VCaP (cell line): ENCODE measurements around the gene HJURP.

Experiments
- H3K27ac ChIP-seq: fragments of 450-650 bp; 2 replicates; pipeline ENCODE4 v1.5.1; 2017
- TF ChIP-seq, protein P1 (sequence below): fragments of 450-650 bp; conservative IDR thresholded peaks from 2 replicates; pipeline ENCODE4 v1.5.1; 2017; ENCODE audit warnings: mild to moderate bottlenecking, moderate library complexity

HJURP gene

DNA sequence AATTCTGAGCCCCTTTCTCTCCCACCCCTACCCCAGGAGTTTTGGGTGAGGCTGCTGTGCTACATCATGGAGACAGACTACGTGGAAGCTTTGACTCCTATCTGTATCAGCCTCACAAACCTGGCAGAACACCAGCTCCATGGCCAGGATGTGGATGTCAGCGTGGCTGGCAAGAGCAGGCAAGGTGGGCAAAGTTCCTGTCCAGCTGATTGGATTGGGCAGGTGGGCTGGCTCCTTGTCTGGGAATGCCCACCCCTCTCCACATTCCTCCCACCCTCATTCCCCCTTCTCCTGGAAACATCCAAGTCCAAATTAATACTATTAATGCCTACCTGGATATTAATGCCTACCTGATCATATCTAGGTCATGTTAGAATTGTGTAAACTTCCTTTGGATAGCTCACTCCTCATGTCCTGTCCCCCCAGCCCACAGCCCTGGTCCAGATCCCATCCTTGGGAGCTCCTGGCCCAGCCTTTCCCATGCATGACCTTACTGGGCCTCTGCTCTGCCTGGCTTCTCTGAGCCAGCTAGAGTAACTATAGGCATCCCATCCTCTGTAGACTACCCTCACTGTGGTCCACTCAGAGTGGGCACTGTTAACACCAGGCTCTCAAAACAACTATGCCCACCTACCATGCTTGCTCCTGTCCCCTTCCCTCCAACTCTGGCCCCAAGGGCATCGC, 52.1 kb downstream of the HJURP start:
- TF ChIP-seq, protein P1, sequence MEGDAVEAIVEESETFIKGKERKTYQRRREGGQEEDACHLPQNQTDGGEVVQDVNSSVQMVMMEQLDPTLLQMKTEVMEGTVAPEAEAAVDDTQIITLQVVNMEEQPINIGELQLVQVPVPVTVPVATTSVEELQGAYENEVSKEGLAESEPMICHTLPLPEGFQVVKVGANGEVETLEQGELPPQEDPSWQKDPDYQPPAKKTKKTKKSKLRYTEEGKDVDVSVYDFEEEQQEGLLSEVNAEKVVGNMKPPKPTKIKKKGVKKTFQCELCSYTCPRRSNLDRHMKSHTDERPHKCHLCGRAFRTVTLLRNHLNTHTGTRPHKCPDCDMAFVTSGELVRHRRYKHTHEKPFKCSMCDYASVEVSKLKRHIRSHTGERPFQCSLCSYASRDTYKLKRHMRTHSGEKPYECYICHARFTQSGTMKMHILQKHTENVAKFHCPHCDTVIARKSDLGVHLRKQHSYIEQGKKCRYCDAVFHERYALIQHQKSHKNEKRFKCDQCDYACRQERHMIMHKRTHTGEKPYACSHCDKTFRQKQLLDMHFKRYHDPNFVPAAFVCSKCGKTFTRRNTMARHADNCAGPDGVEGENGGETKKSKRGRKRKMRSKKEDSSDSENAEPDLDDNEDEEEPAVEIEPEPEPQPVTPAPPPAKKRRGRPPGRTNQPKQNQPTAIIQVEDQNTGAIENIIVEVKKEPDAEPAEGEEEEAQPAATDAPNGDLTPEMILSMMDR = no peak

GRCh38 chr2:233801357-233802131, 52.8 kb downstream of the HJURP start:
- H3K27ac ChIP-seq = no peak overlapping the region
- TF ChIP-seq, protein P1 = no peak

More for the DNA sequence above, 52.1 kb downstream of the HJURP start:
- no peak overlapping the region for H3K27ac ChIP-seq

DNA sequence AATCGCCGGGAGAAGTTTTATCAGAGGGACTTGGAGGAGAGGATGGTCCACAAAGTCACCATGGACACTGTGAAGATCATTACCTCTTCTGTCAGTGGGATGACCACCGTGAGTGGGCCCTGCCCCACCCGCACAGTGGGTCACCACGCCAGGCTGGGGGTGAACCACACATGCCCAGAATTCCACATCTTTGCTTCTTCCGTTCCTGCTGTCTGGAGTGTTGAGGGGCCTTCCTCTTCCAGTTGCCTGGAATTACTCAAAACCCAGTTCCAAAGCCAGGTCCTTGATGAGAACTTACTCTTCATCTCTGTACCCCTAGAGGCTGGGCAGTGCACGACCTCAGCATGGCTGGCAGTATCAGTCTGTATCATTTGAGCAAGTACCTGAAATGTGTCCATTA, 54.1 kb downstream of the HJURP start:
- H3K27ac ChIP-seq = no peak overlapping the region
- TF ChIP-seq, protein P1 = no peak

- H3K27ac ChIP-seq = no peak overlapping the region
Observed at GRCh38 chr2:233799716-233800115, 54.6 kb downstream of the HJURP start.

GRCh38 chr2:233799087-233799665, 55.2 kb downstream of the HJURP start:
- TF ChIP-seq, protein P1 = no peak
- H3K27ac ChIP-seq = no peak overlapping the region

More at GRCh38 chr2:233799716-233800115, 54.6 kb downstream of the HJURP start:
- TF ChIP-seq, protein P1 = no peak

DNA sequence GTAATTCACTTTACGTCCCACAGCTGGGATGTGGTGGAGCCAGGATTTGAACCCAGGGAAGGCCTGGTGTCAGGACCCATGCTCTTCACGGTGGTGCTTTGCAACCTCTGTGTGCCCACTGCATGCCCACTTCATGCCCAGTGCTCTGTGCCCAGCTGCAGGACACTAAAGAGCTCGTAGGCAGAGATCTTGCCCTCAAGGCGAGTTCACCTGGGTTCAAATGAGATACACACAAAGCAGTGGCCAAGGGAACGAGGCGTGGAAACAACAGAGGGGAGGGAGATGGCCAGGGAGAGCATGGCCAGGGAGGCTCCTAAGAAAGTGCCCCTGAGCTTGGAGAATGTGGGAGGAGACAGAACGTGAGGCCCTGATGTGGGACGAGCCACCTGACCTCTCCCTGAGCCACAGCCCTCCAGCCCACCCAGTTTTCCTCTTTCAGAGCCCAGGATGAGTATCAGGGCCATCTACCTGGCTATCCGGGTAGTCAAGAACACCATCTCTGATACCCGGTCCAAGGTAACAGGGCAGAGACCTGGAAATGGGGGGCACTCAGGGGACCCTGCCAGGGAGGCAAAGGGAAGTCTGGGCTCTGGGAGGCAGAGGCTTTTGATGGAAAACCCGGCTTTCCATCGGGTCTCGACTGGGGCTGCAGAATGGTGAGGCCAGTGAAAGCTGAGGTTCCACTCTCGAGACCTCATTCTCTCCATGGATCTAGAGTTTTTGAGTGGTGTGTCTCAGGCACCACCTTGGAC, 55.8 kb downstream of the HJURP start:
- no peak overlapping the region for H3K27ac ChIP-seq
- TF ChIP-seq, protein P1 = no peak

GRCh38 chr2:233796254-233796653, 58.1 kb downstream of the HJURP start:
- no peak overlapping the region for H3K27ac ChIP-seq
- TF ChIP-seq, protein P1 = no peak
